H9 (cell line): ENCODE measurements around the gene ZDHHC16. TPM values are rescaled to one million over a fixed set of nuclear protein-coding genes. Genes with fewer than 3 reads are reported as not detected.

ENCODE experiments used
- DNase-seq: peaks from one replicate; pipeline ENCODE4 v3.0.0-alpha.2; 2017
- H2AFZ ChIP-seq: one replicate; pipeline ENCODE4 v1.6.1; 2013; ENCODE audit warnings: mild to moderate bottlenecking, low read length, control low read depth, moderate library complexity
- H2AK5ac ChIP-seq: 2 replicates; pipeline ENCODE4 v1.6.1; 2013; ENCODE audit warnings: low read length, control low read depth, mixed read lengths; ENCODE audit not compliant: insufficient read length
- H2BK120ac ChIP-seq: one replicate; pipeline ENCODE4 v1.6.1; 2013; ENCODE audit warnings: low read depth, mild to moderate bottlenecking, low read length, control low read depth, inconsistent platforms; ENCODE audit not compliant: poor library complexity, severe bottlenecking
- H2BK12ac ChIP-seq: 2 replicates; pipeline ENCODE4 v1.6.1; 2013; ENCODE audit warnings: low read length, control low read depth, mixed read lengths, low read depth; ENCODE audit not compliant: insufficient read length
- H2BK15ac ChIP-seq: 2 replicates; pipeline ENCODE4 v1.6.1; 2013; ENCODE audit warnings: low read depth, low read length, control low read depth
- H2BK20ac ChIP-seq: one replicate; pipeline ENCODE4 v1.6.1; 2013; ENCODE audit warnings: low read depth, mild to moderate bottlenecking, low read length, control low read depth, inconsistent platforms; ENCODE audit not compliant: poor library complexity, severe bottlenecking
- H2BK5ac ChIP-seq: 2 replicates; pipeline ENCODE4 v1.6.1; 2013; ENCODE audit warnings: low read length, control low read depth, mixed read lengths; ENCODE audit not compliant: insufficient read length
- H3K14ac ChIP-seq: 2 replicates; pipeline ENCODE4 v1.6.1; 2013; ENCODE audit warnings: low read length, control low read depth; ENCODE audit not compliant: insufficient read depth
- H3K18ac ChIP-seq: 2 replicates; pipeline ENCODE4 v1.6.1; 2013; ENCODE audit warnings: low read depth, mild to moderate bottlenecking, mixed read lengths, low read length, control low read depth; ENCODE audit not compliant: insufficient read length
- H3K23ac ChIP-seq: 2 replicates; pipeline ENCODE4 v1.6.1; 2013; ENCODE audit warnings: low read length, control low read depth, mixed read lengths, low read depth; ENCODE audit not compliant: insufficient read length
- H3K23me2 ChIP-seq: 2 replicates; pipeline ENCODE4 v1.6.1; 2013; ENCODE audit warnings: low read depth, mild to moderate bottlenecking, mixed read lengths, low read length, control low read depth; ENCODE audit not compliant: insufficient read length, poor library complexity, severe bottlenecking
- H3K27ac ChIP-seq: 2 replicates; pipeline ENCODE4 v1.5.1; 2013; ENCODE audit warnings: low read length, control low read depth, mixed read lengths, low read depth; ENCODE audit not compliant: insufficient read length
- H3K27me3 ChIP-seq: 2 replicates; pipeline ENCODE4 v1.6.1; 2013; ENCODE audit warnings: low read length, control low read depth, inconsistent platforms; ENCODE audit not compliant: insufficient read depth
- H3K4ac ChIP-seq: 2 replicates; pipeline ENCODE4 v1.6.1; 2013; ENCODE audit warnings: low read depth, mild to moderate bottlenecking, control low read depth, inconsistent platforms, low read length, moderate library complexity
- H3K4me1 ChIP-seq: 2 replicates; pipeline ENCODE4 v1.6.1; 2013; ENCODE audit warnings: low read length, control low read depth, inconsistent platforms; ENCODE audit not compliant: insufficient read depth
- H3K4me2 ChIP-seq: 2 replicates; pipeline ENCODE4 v1.6.1; 2013; ENCODE audit warnings: low read length, control low read depth, mixed read lengths; ENCODE audit not compliant: insufficient read length, insufficient read depth
- H3K56ac ChIP-seq: 2 replicates; pipeline ENCODE4 v1.6.1; 2013; ENCODE audit warnings: low read depth, mild to moderate bottlenecking, mixed read lengths, low read length, control low read depth; ENCODE audit not compliant: insufficient read length
- H3K79me1 ChIP-seq: 2 replicates; pipeline ENCODE4 v1.6.1; 2013; ENCODE audit warnings: low read depth, mild to moderate bottlenecking, moderate library complexity, low read length, control low read depth, inconsistent platforms; ENCODE audit not compliant: insufficient read depth, poor library complexity, severe bottlenecking
- H3K79me2 ChIP-seq: 2 replicates; pipeline ENCODE4 v1.6.1; 2013; ENCODE audit warnings: low read length, control low read depth, inconsistent platforms; ENCODE audit not compliant: insufficient read depth
- H3K9ac ChIP-seq: 2 replicates; pipeline ENCODE4 v1.6.1; 2013; ENCODE audit warnings: low read length, control low read depth, mixed read lengths; ENCODE audit not compliant: insufficient read length; ENCODE audit errors: extremely low read depth
- H3K9me3 ChIP-seq: one replicate; pipeline ENCODE4 v1.6.1; 2013; ENCODE audit warnings: low read depth, low read length, inconsistent platforms; ENCODE audit not compliant: control insufficient read depth
- H3T11ph ChIP-seq: one replicate; pipeline ENCODE4 v1.6.1; 2013; ENCODE audit warnings: mild to moderate bottlenecking, low read length, control low read depth, inconsistent platforms
- H4K20me1 ChIP-seq: one replicate; pipeline ENCODE4 v1.6.1; 2013; ENCODE audit not compliant: control insufficient read depth, insufficient read length, insufficient read depth
- H4K5ac ChIP-seq: 2 replicates; pipeline ENCODE4 v1.6.1; 2013; ENCODE audit warnings: low read depth, mild to moderate bottlenecking, mixed read lengths, low read length, control low read depth; ENCODE audit not compliant: insufficient read length
- H4K8ac ChIP-seq: replicated peaks from 2 replicates; pipeline ENCODE4 v1.6.1; 2013; ENCODE audit warnings: low read length, control low read depth, mixed read lengths, low read depth; ENCODE audit not compliant: insufficient read length
- H4K91ac ChIP-seq: 2 replicates; pipeline ENCODE4 v1.6.1; 2013; ENCODE audit warnings: low read depth, mild to moderate bottlenecking, moderate library complexity, mixed read lengths, low read length, control low read depth; ENCODE audit not compliant: insufficient read length
- H3K27ac Mint-ChIP-seq, 3 experiments: 2 replicates in 2 of 3; 3 replicates in 1 of 3; pipeline ENCODE4 v1.8.0; 2020 to 2021; ENCODE audit warnings: mixed read lengths in 3 of 3, mild to moderate bottlenecking in 1 of 3, moderate library complexity in 1 of 3
- H3K27me3 Mint-ChIP-seq: 2 replicates; pipeline ENCODE4 v1.8.0; 2021; ENCODE audit warnings: low read depth, mild to moderate bottlenecking, moderate library complexity, mixed read lengths
- H3K36me3 Mint-ChIP-seq, 3 experiments: 2 replicates in 2 of 3; 3 replicates in 1 of 3; pipeline ENCODE4 v1.8.0; 2020 to 2021; ENCODE audit warnings: low read depth in 3 of 3, mixed read lengths in 3 of 3; ENCODE audit not compliant: insufficient read depth in 1 of 3
- H3K4me1 Mint-ChIP-seq, 2 experiments: 2 replicates each; pipeline ENCODE4 v1.8.0; 2020; ENCODE audit warnings: mixed read lengths in 2 of 2
- H3K4me3 Mint-ChIP-seq, 2 experiments: 2 replicates in 1 of 2; 3 replicates in 1 of 2; pipeline ENCODE4 v1.8.0; 2020 to 2021; ENCODE audit warnings: mild to moderate bottlenecking in 2 of 2, mixed read lengths in 2 of 2, moderate library complexity in 1 of 2
- H3K9me3 Mint-ChIP-seq, 2 experiments: 2 replicates in 1 of 2; 3 replicates in 1 of 2; pipeline ENCODE4 v1.8.0; 2020; ENCODE audit warnings: mild to moderate bottlenecking in 2 of 2, mixed read lengths in 2 of 2, moderate library complexity in 1 of 2
- WGBS: extraction: QIAGEN DNeasy Blood & Tissue Kit; methylation state at CpG from one replicate; pipeline ENCODE4 v1.1.7; 2013; ENCODE audit warnings: missing lambda C conversion rate, low lambda C conversion rate, mixed read lengths; ENCODE audit not compliant: insufficient read length; ENCODE audit errors: extremely low coverage; 5-methylcytosine and 5-hydroxymethylcytosine counted together
- total RNA-seq: library from RNA; stranded (reverse); gene quantifications from 2 replicates; pipeline ENCODE4 v1.2.1, GENCODE V29; 2021
- TF ChIP-seq, protein P1 (sequence below): fragments of 200-600 bp; sonication (generic); conservative IDR thresholded peaks from 3 replicates; pipeline ENCODE4 v1.8.0; 2021; ENCODE audit warnings: antibody characterized with exemption, mild to moderate bottlenecking

Gene ZDHHC16
- total RNA-seq, 1 experiment from 2014 or later, result 45.4 TPM

DNA sequence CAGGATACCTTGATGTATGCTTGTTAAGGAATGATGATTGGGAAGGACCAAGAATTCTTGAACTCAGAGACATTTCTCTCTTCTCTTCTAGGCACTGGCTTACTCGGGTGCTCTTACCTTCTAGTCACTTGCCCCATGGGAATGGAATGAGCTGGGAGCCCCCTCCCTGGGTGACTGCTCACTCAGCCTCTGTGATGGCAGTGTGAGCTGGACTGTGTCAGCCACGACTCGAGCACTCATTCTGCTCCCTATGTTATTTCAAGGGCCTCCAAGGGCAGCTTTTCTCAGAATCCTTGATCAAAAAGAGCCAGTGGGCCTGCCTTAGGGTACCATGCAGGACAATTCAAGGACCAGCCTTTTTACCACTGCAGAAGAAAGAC, 10.7 kb downstream of the ZDHHC16 start:
- H3K4me1 Mint-ChIP-seq, result no peaks in the 10 kb centered on the region
- no peak overlapping the region for H4K8ac ChIP-seq
- H3K14ac ChIP-seq, result no peak overlapping the region
- no peaks in the 10 kb centered on the region for H3K9me3 ChIP-seq
- no peak overlapping the region for H2AK5ac ChIP-seq
- H3K4me3 Mint-ChIP-seq, result no peak overlapping the region
- H2BK5ac ChIP-seq, result no peak overlapping the region
- no peaks in the 10 kb centered on the region for H3K4me1 ChIP-seq
- H3K23me2 ChIP-seq, result no peaks in the 10 kb centered on the region
- no peak for DNase-seq
- H2BK20ac ChIP-seq, result no peak overlapping the region
- H3K27ac Mint-ChIP-seq, result peak overlapping the region in 2 of 3 experiments; percentile 44 to 79; a peak in 2 of 7 replicates
- H3K9ac ChIP-seq, result no peak overlapping the region
- H3K18ac ChIP-seq, result no peak overlapping the region
- no peaks in the 10 kb centered on the region for H3K79me2 ChIP-seq
- no CpG with 5 or more reads among the region's 3 CpGs for WGBS
- no peak overlapping the region for H3T11ph ChIP-seq
- H3K23ac ChIP-seq, result no peak overlapping the region
- H3K4ac ChIP-seq, result no peak overlapping the region
- TF ChIP-seq, protein P1, sequence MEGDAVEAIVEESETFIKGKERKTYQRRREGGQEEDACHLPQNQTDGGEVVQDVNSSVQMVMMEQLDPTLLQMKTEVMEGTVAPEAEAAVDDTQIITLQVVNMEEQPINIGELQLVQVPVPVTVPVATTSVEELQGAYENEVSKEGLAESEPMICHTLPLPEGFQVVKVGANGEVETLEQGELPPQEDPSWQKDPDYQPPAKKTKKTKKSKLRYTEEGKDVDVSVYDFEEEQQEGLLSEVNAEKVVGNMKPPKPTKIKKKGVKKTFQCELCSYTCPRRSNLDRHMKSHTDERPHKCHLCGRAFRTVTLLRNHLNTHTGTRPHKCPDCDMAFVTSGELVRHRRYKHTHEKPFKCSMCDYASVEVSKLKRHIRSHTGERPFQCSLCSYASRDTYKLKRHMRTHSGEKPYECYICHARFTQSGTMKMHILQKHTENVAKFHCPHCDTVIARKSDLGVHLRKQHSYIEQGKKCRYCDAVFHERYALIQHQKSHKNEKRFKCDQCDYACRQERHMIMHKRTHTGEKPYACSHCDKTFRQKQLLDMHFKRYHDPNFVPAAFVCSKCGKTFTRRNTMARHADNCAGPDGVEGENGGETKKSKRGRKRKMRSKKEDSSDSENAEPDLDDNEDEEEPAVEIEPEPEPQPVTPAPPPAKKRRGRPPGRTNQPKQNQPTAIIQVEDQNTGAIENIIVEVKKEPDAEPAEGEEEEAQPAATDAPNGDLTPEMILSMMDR, result no peak
- no peak overlapping the region for H2BK12ac ChIP-seq
- peaks cover 49 to 95% (median 92%) of the 10 kb centered on the region in 3 experiments for H3K36me3 Mint-ChIP-seq
- no peak overlapping the region for H3K4me2 ChIP-seq
- H3K56ac ChIP-seq, result no peak overlapping the region
- no peaks in the 10 kb centered on the region for H4K20me1 ChIP-seq
- no peaks in the 10 kb centered on the region for H3K9me3 Mint-ChIP-seq
- H4K91ac ChIP-seq, result no peak overlapping the region
- H2AFZ ChIP-seq, result no peak overlapping the region
- H3K27me3 ChIP-seq, result no peaks in the 10 kb centered on the region
- H2BK15ac ChIP-seq, result no peak overlapping the region
- H3K79me1 ChIP-seq, result no peaks in the 10 kb centered on the region
- H3K27ac ChIP-seq, result no peak overlapping the region
- H4K5ac ChIP-seq, result no peak overlapping the region
- no peak overlapping the region for H2BK120ac ChIP-seq
- H3K27me3 Mint-ChIP-seq, result no peaks in the 10 kb centered on the region; the same call in 1 of the 2 replicates
